ENCODE measurements around the gene DENND2D. TPM values are rescaled to one million over a fixed set of nuclear protein-coding genes. Genes with fewer than 3 reads are reported as not detected.

DENND2D gene
- total and polyA plus RNA-seq, 2 donors (not counting 3 experiments of a cell fraction or from before 2014, with no cell fraction given): 0.41 to 1.00 TPM

GRCh38 chr1:111234258-111234657 lies 33.8 kb upstream of the DENND2D start:
- intact Hi-C loops (cut with micrococcal nuclease) (no loop called here), dilution Hi-C loops (cut with MboI; ENCODE audit: extremely low pct_ligation_motif_present, low sequenced_read_pairs) (no loop called here)
- Histone ChIP-seq H3K9me3 (replicated peaks; ENCODE audit: control insufficient read depth, insufficient read depth, low read length) (no peaks in the 10 kb centered on the region), H3K27ac (ENCODE audit: insufficient read depth, low read depth, low read length) (no peak overlapping the region), H3K79me2 (ENCODE audit: control insufficient read depth, insufficient read depth, low read length) (no peaks in the 10 kb centered on the region), H4K20me1 (replicated peaks; ENCODE audit: control insufficient read depth, extremely low read depth, insufficient read depth, low read length) (no peaks in the 10 kb centered on the region), H3K9me1 (replicated peaks; ENCODE audit: control insufficient read depth, extremely low read depth, insufficient read depth, low read length) (no peaks in the 10 kb centered on the region), H3K4me2 (ENCODE audit: insufficient read depth, low read length) (no peak overlapping the region), H3K4me1 (ENCODE audit: control insufficient read depth, extremely low read depth, insufficient read depth, low read length) (no peaks in the 10 kb centered on the region), H3K4me3 (replicated peaks in 1 of 3; ENCODE audit: insufficient read depth in 1 of 3, low read depth in 1 of 3, low read length in 3 of 3) (no peak overlapping the region), H3K36me3 (ENCODE audit: control insufficient read depth in 2 of 2, extremely low read depth in 1 of 2, insufficient read depth in 2 of 2, low read length in 2 of 2) (no peaks in the 10 kb centered on the region), H2AFZ (ENCODE audit: low read depth, low read length) (no peak overlapping the region), H3K9ac (replicated peaks; ENCODE audit: extremely low read depth, insufficient read depth, low read length) (no peak overlapping the region), H3K27me3 (ENCODE audit: control insufficient read depth in 2 of 2, insufficient read depth in 2 of 2, low read length in 2 of 2) (peaks cover 0 to 5% of the 10 kb centered on the region in 2 experiments)
- TF ChIP-seq CTCF (IDR thresholded peaks at IDR 0.05; ENCODE audit: extremely low read depth in 1 of 2, insufficient read depth in 1 of 2, low read depth in 1 of 2, low read length in 2 of 2): no peak
- FAIRE-seq (no peak), DNase-seq (ENCODE audit: low read depth, low spot score) (no peak)
- ChIA-PET POLR2A (no interaction called here), CTCF (no interaction called here)
- no TSS peak for BruUV-seq (replicated peaks)

- H4K20me1 ChIP-seq (replicated peaks; ENCODE audit: control insufficient read depth, extremely low read depth, insufficient read depth, low read length): no peaks in the 10 kb centered on the region
- H3K9ac ChIP-seq (replicated peaks; ENCODE audit: extremely low read depth, insufficient read depth, low read length): no peak overlapping the region
- TF ChIP-seq MAX (IDR thresholded peaks at IDR 0.05; ENCODE audit: insufficient read depth, insufficient read length) (no peak), POLR2A (IDR thresholded peaks at IDR 0.05; ENCODE audit: low read depth, low read length) (no peak), EZH2 (IDR thresholded peaks at IDR 0.05; ENCODE audit: borderline replicate concordance, low read depth, low read length, severe bottlenecking) (no peak), JUN (IDR thresholded peaks at IDR 0.05; ENCODE audit: borderline replicate concordance, insufficient read depth, insufficient read length, low read depth) (no peak), MYC (IDR thresholded peaks at IDR 0.05; ENCODE audit: low read depth, low read length) (no peak), CTCF (IDR thresholded peaks at IDR 0.05; ENCODE audit: extremely low read depth in 1 of 2, insufficient read depth in 1 of 2, low read depth in 1 of 2, low read length in 2 of 2) (no peak), GATA2 (IDR thresholded peaks at IDR 0.05; ENCODE audit: insufficient read depth, insufficient read length, low read depth, low read length) (no peak), FOS (IDR thresholded peaks at IDR 0.05; ENCODE audit: borderline replicate concordance, insufficient read depth, low read length) (no peak), POLR2AphosphoS5 (IDR thresholded peaks at IDR 0.05; ENCODE audit: insufficient read depth, low read depth, low read length) (no peak)
- no peaks in the 10 kb centered on the region for H3K4me1 ChIP-seq (ENCODE audit: control insufficient read depth, extremely low read depth, insufficient read depth, low read length)
- H3K4me2 ChIP-seq (ENCODE audit: insufficient read depth, low read length): no peak overlapping the region
- BruUV-seq (replicated peaks): no TSS peak
- intact Hi-C loops (cut with micrococcal nuclease): no loop called here
- no peak overlapping the region for H3K27ac ChIP-seq (ENCODE audit: insufficient read depth, low read depth, low read length)
- H2AFZ ChIP-seq (ENCODE audit: low read depth, low read length): no peak overlapping the region
- no peak overlapping the region for H3K4me3 ChIP-seq (replicated peaks in 1 of 3; ENCODE audit: insufficient read depth in 1 of 3, low read depth in 1 of 3, low read length in 3 of 3)
- DNase-seq (ENCODE audit: low read depth, low spot score): no peak
- FAIRE-seq: no peak
- ChIA-PET CTCF (interaction anchor here (2.0 kb wide), 1 partner anchor 9 kb away, joined by 7 read pairs; no protein-coding TSS in a partner anchor), POLR2A (no interaction called here)
- no peaks in the 10 kb centered on the region for H3K79me2 ChIP-seq (ENCODE audit: control insufficient read depth, insufficient read depth, low read length)
- no peaks in the 10 kb centered on the region for H3K9me1 ChIP-seq (replicated peaks; ENCODE audit: control insufficient read depth, extremely low read depth, insufficient read depth, low read length)
- dilution Hi-C loops (cut with MboI; ENCODE audit: extremely low pct_ligation_motif_present, low sequenced_read_pairs): no loop called here
- H3K27me3 ChIP-seq (ENCODE audit: control insufficient read depth in 2 of 2, insufficient read depth in 2 of 2, low read length in 2 of 2): peaks cover 0 to 4% of the 10 kb centered on the region in 2 experiments
- H3K36me3 ChIP-seq (ENCODE audit: control insufficient read depth in 2 of 2, extremely low read depth in 1 of 2, insufficient read depth in 2 of 2, low read length in 2 of 2): no peaks in the 10 kb centered on the region
- H3K9me3 ChIP-seq (replicated peaks; ENCODE audit: control insufficient read depth, insufficient read depth, low read length): no peaks in the 10 kb centered on the region
These were observed 31.7 kb upstream of the DENND2D start for GRCh38 chr1:111232134-111232533.

Data from endothelial cell of umbilical vein (primary cell).